Measurements from ENCODE around the gene FOXP1.

FOXP1 gene

DNA sequence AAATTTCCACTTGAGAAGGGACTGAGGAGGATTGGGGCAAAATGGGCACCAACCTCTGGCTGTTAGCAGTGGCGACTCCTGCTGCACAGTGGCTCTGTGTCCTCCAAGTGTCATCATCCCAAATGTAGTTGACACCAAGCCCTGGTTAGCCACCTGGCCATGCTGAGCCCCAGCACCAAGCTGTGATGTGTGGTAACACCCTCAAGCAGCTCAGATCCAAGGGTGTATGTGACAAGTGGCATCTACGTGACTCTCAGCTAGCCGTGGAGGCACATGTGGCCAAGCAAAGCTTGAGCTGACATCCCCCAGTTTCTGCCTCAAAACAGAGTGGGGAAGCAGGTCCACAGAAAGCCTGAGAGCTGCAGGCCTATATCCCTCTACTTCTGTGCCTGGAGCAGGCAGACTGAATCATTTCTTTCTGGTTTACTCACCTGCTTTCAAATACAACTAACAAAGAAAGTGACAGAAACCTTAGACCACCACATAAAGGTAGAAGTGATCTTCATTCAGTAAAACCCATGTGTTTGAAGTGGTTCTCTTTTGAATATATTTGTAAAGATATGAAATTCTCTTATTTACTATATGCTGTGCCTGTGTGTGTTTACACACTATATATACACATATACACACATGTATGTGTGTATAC lies 40.0 kb downstream of the FOXP1 start:
- Histone ChIP-seq H4K20me1 (ENCODE audit: insufficient read depth, low read length) (no peaks in the 10 kb centered on the region), H3K4me3 (ENCODE audit: low read length) (no peak overlapping the region), H3K9me3 (ENCODE audit: insufficient read depth, low read length) (no peaks in the 10 kb centered on the region), H3K9ac (ENCODE audit: low read length) (no peak overlapping the region), H3K4me1 (ENCODE audit: low read length) (peaks cover 38% of the 10 kb centered on the region), H3K27ac (ENCODE audit: low read length) (no peak overlapping the region), H3K27me3 (ENCODE audit: low read depth, low read length) (peaks cover 36% of the 10 kb centered on the region), H3K4me2 (ENCODE audit: low read length) (peak overlapping the region; percentile 12; the same call in 1 of the 2 replicates), H3K79me2 (ENCODE audit: low read length) (no peaks in the 10 kb centered on the region), H2AFZ (ENCODE audit: low read depth, low read length) (no peak overlapping the region), H3K36me3 (replicated peaks; ENCODE audit: low read depth, low read length) (no peaks in the 10 kb centered on the region)
- no peak for TF ChIP-seq EZH2phosphoT487 (IDR thresholded peaks at IDR 0.05; ENCODE audit: low read depth)
- TF ChIP-seq, protein P1, sequence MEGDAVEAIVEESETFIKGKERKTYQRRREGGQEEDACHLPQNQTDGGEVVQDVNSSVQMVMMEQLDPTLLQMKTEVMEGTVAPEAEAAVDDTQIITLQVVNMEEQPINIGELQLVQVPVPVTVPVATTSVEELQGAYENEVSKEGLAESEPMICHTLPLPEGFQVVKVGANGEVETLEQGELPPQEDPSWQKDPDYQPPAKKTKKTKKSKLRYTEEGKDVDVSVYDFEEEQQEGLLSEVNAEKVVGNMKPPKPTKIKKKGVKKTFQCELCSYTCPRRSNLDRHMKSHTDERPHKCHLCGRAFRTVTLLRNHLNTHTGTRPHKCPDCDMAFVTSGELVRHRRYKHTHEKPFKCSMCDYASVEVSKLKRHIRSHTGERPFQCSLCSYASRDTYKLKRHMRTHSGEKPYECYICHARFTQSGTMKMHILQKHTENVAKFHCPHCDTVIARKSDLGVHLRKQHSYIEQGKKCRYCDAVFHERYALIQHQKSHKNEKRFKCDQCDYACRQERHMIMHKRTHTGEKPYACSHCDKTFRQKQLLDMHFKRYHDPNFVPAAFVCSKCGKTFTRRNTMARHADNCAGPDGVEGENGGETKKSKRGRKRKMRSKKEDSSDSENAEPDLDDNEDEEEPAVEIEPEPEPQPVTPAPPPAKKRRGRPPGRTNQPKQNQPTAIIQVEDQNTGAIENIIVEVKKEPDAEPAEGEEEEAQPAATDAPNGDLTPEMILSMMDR (IDR thresholded peaks at IDR 0.05; ENCODE audit: low read depth, low read length), result no peak

DNA sequence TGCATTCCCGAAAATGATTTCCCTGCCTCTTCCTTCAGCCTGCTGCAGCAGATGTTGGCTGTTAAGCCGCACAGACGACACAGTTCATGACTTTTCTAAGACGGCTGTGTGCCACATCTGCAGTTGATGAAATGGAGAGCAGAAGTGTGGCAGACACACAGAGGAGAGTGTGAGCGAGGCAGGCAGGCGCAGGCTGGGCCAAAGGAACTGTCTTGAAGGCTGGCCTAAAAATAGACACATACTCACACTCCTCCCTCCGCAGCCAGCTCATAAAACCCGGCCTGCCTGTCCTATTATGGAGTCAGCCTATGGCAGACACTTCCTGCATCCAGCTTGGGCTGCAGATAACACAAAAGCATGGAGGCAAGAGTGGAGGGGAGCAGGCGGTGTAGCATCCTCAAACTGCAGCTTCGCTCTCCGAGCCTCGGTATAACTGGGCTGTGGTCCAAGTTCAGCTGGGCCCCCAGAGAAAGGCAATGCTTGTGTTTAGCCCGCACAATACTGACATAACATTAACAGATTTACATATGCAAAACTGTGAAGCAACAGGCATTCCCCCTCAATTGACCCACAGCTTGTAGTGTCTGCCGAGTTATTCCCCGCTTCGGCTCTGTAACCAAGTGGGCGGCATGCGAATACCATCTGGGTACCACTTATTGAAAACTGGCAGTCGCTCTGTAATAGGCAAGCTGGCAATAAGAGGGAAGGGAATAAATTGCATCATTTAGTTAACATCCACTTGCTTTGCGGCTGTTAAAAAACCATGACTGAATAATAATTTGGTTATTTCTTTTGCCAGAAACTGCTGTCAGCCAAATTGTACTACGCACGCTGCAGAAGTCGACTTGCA lies 40.8 kb downstream of the FOXP1 start:
- peaks cover 36% of the 10 kb centered on the region for H3K27me3 ChIP-seq (ENCODE audit: low read depth, low read length)
- peak overlapping the region; percentile 3; the same call in 1 of the 2 replicates for H2AFZ ChIP-seq (ENCODE audit: low read depth, low read length)
- peak overlapping the region; percentile 2; the same call in 1 of the 2 replicates for H3K4me3 ChIP-seq (ENCODE audit: low read length)
- no peaks in the 10 kb centered on the region for H3K9me3 ChIP-seq (ENCODE audit: insufficient read depth, low read length)
- H3K36me3 ChIP-seq (replicated peaks; ENCODE audit: low read depth, low read length), result no peaks in the 10 kb centered on the region
- H4K20me1 ChIP-seq (ENCODE audit: insufficient read depth, low read length), result no peaks in the 10 kb centered on the region
- H3K4me2 ChIP-seq (ENCODE audit: low read length), result peak overlapping the region; percentile 12
- TF ChIP-seq EZH2phosphoT487 (IDR thresholded peaks at IDR 0.05; ENCODE audit: low read depth), result 0 out of 2 replicates have a peak, but pooled peaks have one; percentile 30
- TF ChIP-seq, protein P1 (IDR thresholded peaks at IDR 0.05; ENCODE audit: low read depth, low read length), result no peak
- no peak overlapping the region for H3K9ac ChIP-seq (ENCODE audit: low read length)
- H3K4me1 ChIP-seq (ENCODE audit: low read length), result peaks cover 31% of the 10 kb centered on the region
- no peaks in the 10 kb centered on the region for H3K79me2 ChIP-seq (ENCODE audit: low read length)
- H3K27ac ChIP-seq (ENCODE audit: low read length), result no peak overlapping the region

DNA sequence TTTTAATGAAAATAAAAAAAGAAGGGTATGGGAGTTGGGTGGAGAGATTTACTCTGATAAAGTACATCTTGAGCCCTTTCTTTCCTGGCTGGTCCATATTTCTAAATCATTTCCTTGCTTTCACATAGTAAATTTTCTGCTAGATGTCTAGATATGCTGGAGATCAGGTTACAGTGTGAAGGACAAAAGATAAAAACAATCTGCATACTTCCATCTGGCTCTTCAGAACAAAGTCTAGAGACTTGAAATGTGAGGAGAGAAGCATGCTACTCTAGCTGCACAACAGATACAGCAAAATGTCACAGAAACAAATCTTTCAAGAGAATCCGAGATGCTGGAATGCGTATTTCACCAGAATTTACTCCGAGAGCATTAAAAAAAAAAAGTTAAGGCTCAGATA lies 42.2 kb downstream of the FOXP1 start:
- Histone ChIP-seq H3K9me3 (ENCODE audit: insufficient read depth, low read length) (no peaks in the 10 kb centered on the region), H3K27me3 (ENCODE audit: low read depth, low read length) (peaks cover 36% of the 10 kb centered on the region), H3K4me3 (ENCODE audit: low read length) (no peak overlapping the region), H2AFZ (ENCODE audit: low read depth, low read length) (no peak overlapping the region), H3K79me2 (ENCODE audit: low read length) (no peaks in the 10 kb centered on the region), H3K4me1 (ENCODE audit: low read length) (peaks cover 16% of the 10 kb centered on the region), H3K4me2 (ENCODE audit: low read length) (no peak overlapping the region), H4K20me1 (ENCODE audit: insufficient read depth, low read length) (no peaks in the 10 kb centered on the region), H3K27ac (ENCODE audit: low read length) (no peak overlapping the region), H3K9ac (ENCODE audit: low read length) (no peak overlapping the region), H3K36me3 (replicated peaks; ENCODE audit: low read depth, low read length) (no peaks in the 10 kb centered on the region)
- no peak for TF ChIP-seq EZH2phosphoT487 (IDR thresholded peaks at IDR 0.05; ENCODE audit: low read depth)
- TF ChIP-seq, protein P1 (IDR thresholded peaks at IDR 0.05; ENCODE audit: low read depth, low read length), result no peak

DNA sequence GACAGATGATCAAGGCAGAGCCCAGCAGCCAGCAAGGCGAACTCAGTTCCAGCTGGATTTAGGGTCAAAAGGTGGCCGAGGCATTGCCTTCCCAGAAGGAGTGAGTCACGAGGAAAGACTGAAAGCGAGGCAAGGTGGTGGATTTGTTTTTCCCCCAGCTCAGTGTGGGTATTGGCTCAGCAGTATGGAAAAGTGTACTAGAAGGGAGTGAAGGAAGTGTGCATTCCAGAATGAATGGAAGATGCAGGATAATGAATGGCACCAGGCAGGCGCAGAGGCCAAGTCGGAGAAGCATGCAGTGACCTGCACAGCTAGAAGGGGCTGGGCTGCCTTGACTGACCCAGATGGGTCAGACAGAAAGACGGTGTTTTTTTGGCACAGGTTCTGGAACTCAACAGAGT lies 46.3 kb downstream of the FOXP1 start:
- Histone ChIP-seq H3K4me1 (ENCODE audit: low read length) (peaks cover under 1% of the 10 kb centered on the region; the same call in 1 of the 2 replicates), H2AFZ (ENCODE audit: low read depth, low read length) (no peak overlapping the region), H3K4me3 (ENCODE audit: low read length) (no peak overlapping the region), H3K36me3 (replicated peaks; ENCODE audit: low read depth, low read length) (no peaks in the 10 kb centered on the region), H3K9me3 (ENCODE audit: insufficient read depth, low read length) (no peaks in the 10 kb centered on the region), H3K27me3 (ENCODE audit: low read depth, low read length) (peaks cover 26% of the 10 kb centered on the region), H3K9ac (ENCODE audit: low read length) (no peak overlapping the region), H4K20me1 (ENCODE audit: insufficient read depth, low read length) (no peaks in the 10 kb centered on the region), H3K79me2 (ENCODE audit: low read length) (no peaks in the 10 kb centered on the region), H3K4me2 (ENCODE audit: low read length) (no peak overlapping the region), H3K27ac (ENCODE audit: low read length) (no peak overlapping the region)
- TF ChIP-seq, protein P1 (IDR thresholded peaks at IDR 0.05; ENCODE audit: low read depth, low read length), result no peak
- no peak for TF ChIP-seq EZH2phosphoT487 (IDR thresholded peaks at IDR 0.05; ENCODE audit: low read depth)

All from OCI-LY3 (cell line).